ENCODE data around the gene CCDC183. TPM values are rescaled to one million over a fixed set of nuclear protein-coding genes. Genes with fewer than 3 reads are reported as not detected.

The CCDC183 gene
- total RNA-seq, 1 experiment from 2014 or later, result not detected

DNA sequence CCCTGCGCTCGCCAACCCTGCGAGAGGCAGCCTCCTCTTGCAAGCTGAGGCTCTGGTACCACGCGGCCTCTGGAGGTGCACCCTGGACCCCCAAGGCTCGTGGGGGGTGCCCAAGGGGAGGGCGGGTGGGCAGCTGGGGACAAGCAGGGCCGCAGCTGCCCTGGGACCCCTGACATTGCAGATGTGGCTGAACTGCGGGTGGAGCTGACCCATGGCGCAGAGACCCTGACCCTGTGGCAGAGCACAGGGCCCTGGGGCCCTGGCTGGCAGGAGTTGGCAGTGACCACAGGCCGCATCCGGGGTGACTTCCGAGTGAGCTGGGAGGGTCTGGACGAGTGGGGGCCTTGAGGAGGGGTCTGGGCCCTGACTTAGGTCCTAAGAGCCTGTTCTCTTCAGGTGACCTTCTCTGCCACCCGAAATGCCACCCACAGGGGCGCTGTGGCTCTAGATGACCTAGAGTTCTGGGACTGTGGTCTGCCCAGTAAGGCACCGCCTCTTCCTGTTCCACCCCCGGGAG lies 57.5 kb downstream of the CCDC183 start:
- no peak for DNase-seq (ENCODE audit: low spot score)
- in situ Hi-C loops (cut with HindIII; ENCODE audit: low sequenced_read_pairs), result no loop called here

DNA sequence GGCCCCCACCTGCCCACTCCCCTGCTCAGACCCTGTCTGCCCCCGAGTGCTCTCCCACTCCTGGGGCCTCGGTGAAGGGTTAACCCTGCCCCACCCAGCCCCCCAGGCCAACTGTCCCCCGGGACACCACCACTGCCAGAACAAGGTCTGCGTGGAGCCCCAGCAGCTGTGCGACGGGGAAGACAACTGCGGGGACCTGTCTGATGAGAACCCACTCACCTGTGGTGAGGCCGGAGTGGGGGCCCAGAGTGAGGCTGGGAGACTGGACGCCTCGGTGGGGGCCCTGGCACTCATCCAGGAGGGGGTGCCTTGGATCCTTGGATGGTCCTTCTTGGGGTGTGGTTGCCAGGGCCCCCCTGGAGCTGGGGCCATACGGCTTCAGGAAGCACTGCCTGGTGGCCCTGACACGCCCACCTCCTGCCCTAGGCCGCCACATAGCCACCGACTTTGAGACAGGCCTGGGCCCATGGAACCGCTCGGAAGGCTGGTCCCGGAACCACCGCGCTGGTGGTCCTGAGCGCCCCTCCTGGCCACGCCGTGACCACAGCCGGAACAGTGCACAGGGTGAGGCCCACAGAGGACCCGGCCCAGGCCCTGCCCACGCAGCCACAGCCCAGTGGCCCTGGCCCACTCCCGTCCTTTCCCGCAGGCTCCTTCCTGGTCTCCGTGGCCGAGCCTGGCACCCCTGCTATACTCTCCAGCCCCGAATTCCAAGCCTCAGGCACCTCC lies 58.1 kb downstream of the CCDC183 start:
- in situ Hi-C loops (cut with HindIII; ENCODE audit: low sequenced_read_pairs), result no loop called here
- no peak for DNase-seq (ENCODE audit: low spot score)

DNA sequence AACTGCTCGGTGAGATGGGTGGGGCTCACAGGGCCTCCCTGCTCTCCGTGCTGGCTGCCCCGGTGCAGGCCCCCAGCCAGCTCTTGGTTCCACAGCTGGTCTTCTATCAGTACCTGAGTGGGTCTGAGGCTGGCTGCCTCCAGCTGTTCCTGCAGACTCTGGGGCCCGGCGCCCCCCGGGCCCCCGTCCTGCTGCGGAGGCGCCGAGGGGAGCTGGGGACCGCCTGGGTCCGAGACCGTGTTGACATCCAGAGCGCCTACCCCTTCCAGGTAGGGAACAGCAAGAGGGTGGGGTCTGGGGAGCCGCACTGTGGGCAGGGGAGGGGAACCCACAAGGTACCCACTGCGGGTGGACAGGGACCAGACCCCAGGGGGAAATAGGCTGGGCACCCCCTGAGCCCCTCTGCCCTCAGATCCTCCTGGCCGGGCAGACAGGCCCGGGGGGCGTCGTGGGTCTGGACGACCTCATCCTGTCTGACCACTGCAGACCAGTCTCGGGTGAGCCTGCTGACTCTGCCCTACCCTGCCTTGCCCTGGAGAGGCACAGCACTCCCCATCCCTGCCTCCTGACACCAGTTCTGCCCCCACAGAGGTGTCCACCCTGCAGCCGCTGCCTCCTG lies 58.8 kb downstream of the CCDC183 start:
- DNase-seq (ENCODE audit: low spot score), result no peak
- in situ Hi-C loops (cut with HindIII; ENCODE audit: low sequenced_read_pairs), result no loop called here

DNA sequence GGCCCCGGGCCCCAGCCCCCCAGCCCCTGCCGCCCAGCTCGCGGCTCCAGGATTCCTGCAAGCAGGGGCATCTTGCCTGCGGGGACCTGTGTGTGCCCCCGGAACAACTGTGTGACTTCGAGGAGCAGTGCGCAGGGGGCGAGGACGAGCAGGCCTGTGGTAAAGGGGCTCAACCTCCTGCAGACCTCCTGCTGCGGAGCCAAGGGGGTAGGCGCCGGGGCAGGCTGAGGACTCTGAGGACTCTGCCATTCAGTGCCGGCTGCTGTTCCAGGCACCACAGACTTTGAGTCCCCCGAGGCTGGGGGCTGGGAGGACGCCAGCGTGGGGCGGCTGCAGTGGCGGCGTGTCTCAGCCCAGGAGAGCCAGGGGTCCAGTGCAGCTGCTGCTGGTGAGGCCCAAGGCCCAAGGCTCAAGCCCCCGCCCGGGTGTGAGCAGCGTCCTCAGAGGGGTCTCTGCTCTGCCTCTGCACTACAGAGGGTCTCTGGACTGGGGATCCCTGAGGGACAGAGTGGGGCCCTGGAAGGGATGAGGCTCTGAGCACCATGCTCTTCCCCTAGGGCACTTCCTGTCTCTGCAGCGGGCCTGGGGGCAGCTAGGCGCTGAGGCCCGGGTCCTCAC lies 59.4 kb downstream of the CCDC183 start:
- no peak for DNase-seq (ENCODE audit: low spot score)
- in situ Hi-C loops (cut with HindIII; ENCODE audit: low sequenced_read_pairs), result no loop called here

DNA sequence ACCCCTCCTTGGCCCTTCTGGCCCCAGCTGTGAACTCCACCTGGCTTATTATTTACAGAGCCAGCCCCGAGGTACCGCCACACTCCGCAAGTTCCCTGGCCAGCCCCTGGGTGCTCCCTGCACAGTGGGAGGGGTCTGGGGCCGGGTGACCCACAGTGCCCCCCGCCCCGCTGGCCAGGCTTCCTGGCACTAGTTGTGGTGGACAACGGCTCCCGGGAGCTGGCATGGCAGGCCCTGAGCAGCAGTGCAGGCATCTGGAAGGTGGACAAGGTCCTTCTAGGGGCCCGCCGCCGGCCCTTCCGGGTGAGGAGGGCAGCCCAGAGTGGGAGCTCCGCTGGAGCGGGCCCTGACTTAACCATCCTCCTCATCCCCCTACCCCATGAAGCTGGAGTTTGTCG lies 59.9 kb downstream of the CCDC183 start:
- in situ Hi-C loops (cut with HindIII; ENCODE audit: low sequenced_read_pairs), result no loop called here
- no peak for DNase-seq (ENCODE audit: low spot score)

DNA sequence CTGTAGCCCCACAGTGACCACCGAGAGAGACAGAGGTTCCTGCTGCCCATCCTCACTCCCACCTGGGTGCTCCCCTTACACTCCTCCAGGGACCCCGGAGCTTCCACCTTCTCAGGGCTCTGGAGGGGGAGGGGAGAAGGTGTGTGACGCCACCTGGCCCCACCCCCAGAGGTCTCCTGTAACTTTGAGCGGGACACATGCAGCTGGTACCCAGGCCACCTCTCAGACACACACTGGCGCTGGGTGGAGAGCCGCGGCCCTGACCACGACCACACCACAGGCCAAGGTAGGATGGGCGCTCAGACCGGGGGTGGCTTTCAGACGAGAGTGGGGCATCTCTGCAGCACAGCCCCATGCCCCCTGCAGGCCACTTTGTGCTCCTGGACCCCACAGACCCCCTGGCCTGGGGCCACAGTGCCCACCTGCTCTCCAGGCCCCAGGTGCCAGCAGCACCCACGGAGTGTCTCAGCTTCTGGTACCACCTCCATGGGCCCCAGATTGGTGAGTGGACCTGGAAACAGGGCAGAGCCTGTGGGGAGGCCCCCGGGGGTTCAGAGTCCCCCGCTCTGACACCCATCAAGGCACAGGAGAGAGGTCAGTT lies 60.5 kb downstream of the CCDC183 start:
- DNase-seq (ENCODE audit: low spot score), result no peak
- in situ Hi-C loops (cut with HindIII; ENCODE audit: low sequenced_read_pairs), result no loop called here

DNA sequence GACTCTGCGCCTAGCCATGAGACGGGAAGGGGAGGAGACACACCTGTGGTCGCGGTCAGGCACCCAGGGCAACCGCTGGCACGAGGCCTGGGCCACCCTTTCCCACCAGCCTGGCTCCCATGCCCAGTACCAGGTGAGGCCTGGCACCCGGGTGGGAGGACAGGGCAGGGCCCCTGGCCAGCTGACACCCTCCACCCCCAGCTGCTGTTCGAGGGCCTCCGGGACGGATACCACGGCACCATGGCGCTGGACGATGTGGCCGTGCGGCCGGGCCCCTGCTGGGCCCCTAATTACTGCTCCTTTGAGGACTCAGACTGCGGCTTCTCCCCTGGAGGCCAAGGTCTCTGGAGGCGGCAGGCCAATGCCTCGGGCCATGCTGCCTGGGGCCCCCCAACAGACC lies 61.0 kb downstream of the CCDC183 start:
- in situ Hi-C loops (cut with HindIII; ENCODE audit: low sequenced_read_pairs), result no loop called here
- no peak for DNase-seq (ENCODE audit: low spot score)

Other genes with a start within 250 kb of the CCDC183 start
- 140 and 142 TPM in 2 replicates for gene EGFL7, start 133.4 kb upstream of the CCDC183 start, total RNA-seq (2014; rRNA removed; shearing (Covaris generic))
- 128 and 140 TPM in 2 replicates for gene AGPAT2, start 108.9 kb upstream of the CCDC183 start, total RNA-seq (2014; rRNA removed; shearing (Covaris generic))
- 65.0 and 69.9 TPM in 2 replicates for gene DIPK1B, start 83.8 kb upstream of the CCDC183 start, total RNA-seq (2014; rRNA removed; shearing (Covaris generic))
- not detected in 2 replicates for gene LCN10, start 53.4 kb upstream of the CCDC183 start, total RNA-seq (2014; rRNA removed; shearing (Covaris generic))
- gene LCN6, start 47.8 kb upstream of the CCDC183 start, total RNA-seq (2014; rRNA removed; shearing (Covaris generic)), result not detected in 2 replicates
- gene LCN8, start 38.1 kb upstream of the CCDC183 start, total RNA-seq (2014; rRNA removed; shearing (Covaris generic)), result not detected in 2 replicates
- gene LCN15, start 31.8 kb upstream of the CCDC183 start, total RNA-seq (2014; rRNA removed; shearing (Covaris generic)), result not detected in 2 replicates
- 60.8 and 107 TPM in 2 replicates for gene TMEM141, start 5.0 kb upstream of the CCDC183 start, total RNA-seq (2014; rRNA removed; shearing (Covaris generic))
- gene RABL6, start 11.6 kb downstream of the CCDC183 start, total RNA-seq (2014; rRNA removed; shearing (Covaris generic)), result 199 and 222 TPM in 2 replicates
- gene AJM1, start 46.1 kb downstream of the CCDC183 start, total RNA-seq (2014; rRNA removed; shearing (Covaris generic)), result 0.49 and 1.1 TPM in 2 replicates
- 139 and 226 TPM in 2 replicates for gene PHPT1, start 53.1 kb downstream of the CCDC183 start, total RNA-seq (2014; rRNA removed; shearing (Covaris generic))
- 1.9 TPM in 2 replicates for gene MAMDC4, start 56.0 kb downstream of the CCDC183 start, total RNA-seq (2014; rRNA removed; shearing (Covaris generic))
- 308 and 348 TPM in 2 replicates for gene EDF1, start 70.0 kb downstream of the CCDC183 start, total RNA-seq (2014; rRNA removed; shearing (Covaris generic))
- gene TRAF2, start 90.2 kb downstream of the CCDC183 start, total RNA-seq (2014; rRNA removed; shearing (Covaris generic)), result 22.6 and 36.3 TPM in 2 replicates
- gene FBXW5, start 148.4 kb downstream of the CCDC183 start, total RNA-seq (2014; rRNA removed; shearing (Covaris generic)), result 118 and 124 TPM in 2 replicates
- gene C8G, start 148.9 kb downstream of the CCDC183 start, total RNA-seq (2014; rRNA removed; shearing (Covaris generic)), result 0.92 TPM in 1 of 2 replicates, not detected in the other
- gene LCN12, start 155.9 kb downstream of the CCDC183 start, total RNA-seq (2014; rRNA removed; shearing (Covaris generic)), result not detected in 2 replicates
- gene PTGDS, start 181.2 kb downstream of the CCDC183 start, total RNA-seq (2014; rRNA removed; shearing (Covaris generic)), result 4.7 TPM in 1 of 2 replicates, not detected in the other
- gene LCNL1, start 186.7 kb downstream of the CCDC183 start, total RNA-seq (2014; rRNA removed; shearing (Covaris generic)), result not detected in 2 replicates
- 52.2 and 79.6 TPM in 2 replicates for gene PAXX, start 196.1 kb downstream of the CCDC183 start, total RNA-seq (2014; rRNA removed; shearing (Covaris generic))
- 2.1 and 6.2 TPM in 2 replicates for gene CLIC3, start 200.2 kb downstream of the CCDC183 start, total RNA-seq (2014; rRNA removed; shearing (Covaris generic))
- gene ABCA2, start 231.9 kb downstream of the CCDC183 start, total RNA-seq (2014; rRNA removed; shearing (Covaris generic)), result 8.5 and 12.3 TPM in 2 replicates
- gene FUT7, start 235.8 kb downstream of the CCDC183 start, total RNA-seq (2014; rRNA removed; shearing (Covaris generic)), result not detected in 2 replicates
- gene NPDC1, start 249.8 kb downstream of the CCDC183 start, total RNA-seq (2014; rRNA removed; shearing (Covaris generic)), result 32.0 and 38.4 TPM in 2 replicates

All from G401 (cell line).